ENCODE data around the gene RAP1B.

DNA sequence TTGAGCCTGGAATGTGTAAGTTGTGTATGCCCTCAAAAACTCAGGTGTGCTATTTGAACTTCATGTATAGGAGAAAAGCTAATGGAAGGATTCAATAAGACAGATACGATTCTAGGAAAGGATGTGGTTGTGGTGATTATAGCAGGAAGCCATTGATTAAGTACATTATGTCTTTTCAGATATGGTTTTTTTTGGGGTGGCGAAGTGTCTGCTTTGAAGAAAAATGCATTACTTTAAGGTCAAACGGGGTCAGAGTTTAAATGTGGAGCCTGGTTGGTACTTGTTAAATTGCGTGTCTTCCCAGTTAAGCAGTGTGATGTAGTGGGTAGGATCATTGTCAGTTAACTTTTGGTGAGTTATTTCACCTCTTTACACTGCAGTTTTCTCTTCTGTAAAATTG lies 63.1 kb downstream of the RAP1B start:
- no peak for TF ChIP-seq ESRRA (CRISPR knock-in tag; IDR thresholded peaks at IDR 0.05; ENCODE audit: borderline replicate concordance)
- TF ChIP-seq, protein P1, sequence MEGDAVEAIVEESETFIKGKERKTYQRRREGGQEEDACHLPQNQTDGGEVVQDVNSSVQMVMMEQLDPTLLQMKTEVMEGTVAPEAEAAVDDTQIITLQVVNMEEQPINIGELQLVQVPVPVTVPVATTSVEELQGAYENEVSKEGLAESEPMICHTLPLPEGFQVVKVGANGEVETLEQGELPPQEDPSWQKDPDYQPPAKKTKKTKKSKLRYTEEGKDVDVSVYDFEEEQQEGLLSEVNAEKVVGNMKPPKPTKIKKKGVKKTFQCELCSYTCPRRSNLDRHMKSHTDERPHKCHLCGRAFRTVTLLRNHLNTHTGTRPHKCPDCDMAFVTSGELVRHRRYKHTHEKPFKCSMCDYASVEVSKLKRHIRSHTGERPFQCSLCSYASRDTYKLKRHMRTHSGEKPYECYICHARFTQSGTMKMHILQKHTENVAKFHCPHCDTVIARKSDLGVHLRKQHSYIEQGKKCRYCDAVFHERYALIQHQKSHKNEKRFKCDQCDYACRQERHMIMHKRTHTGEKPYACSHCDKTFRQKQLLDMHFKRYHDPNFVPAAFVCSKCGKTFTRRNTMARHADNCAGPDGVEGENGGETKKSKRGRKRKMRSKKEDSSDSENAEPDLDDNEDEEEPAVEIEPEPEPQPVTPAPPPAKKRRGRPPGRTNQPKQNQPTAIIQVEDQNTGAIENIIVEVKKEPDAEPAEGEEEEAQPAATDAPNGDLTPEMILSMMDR (IDR thresholded peaks at IDR 0.05): no peak
- no peak for TF ChIP-seq MYBL2 (CRISPR knock-in tag; IDR thresholded peaks at IDR 0.05)
- TF ChIP-seq GTF2I (CRISPR knock-in tag; conservative IDR thresholded peaks at IDR 0.05): no peak
- TF ChIP-seq, protein P2, sequence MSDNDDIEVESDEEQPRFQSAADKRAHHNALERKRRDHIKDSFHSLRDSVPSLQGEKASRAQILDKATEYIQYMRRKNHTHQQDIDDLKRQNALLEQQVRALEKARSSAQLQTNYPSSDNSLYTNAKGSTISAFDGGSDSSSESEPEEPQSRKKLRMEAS (CRISPR knock-in tag; IDR thresholded peaks at IDR 0.05): no peak
- TF ChIP-seq, protein P3, sequence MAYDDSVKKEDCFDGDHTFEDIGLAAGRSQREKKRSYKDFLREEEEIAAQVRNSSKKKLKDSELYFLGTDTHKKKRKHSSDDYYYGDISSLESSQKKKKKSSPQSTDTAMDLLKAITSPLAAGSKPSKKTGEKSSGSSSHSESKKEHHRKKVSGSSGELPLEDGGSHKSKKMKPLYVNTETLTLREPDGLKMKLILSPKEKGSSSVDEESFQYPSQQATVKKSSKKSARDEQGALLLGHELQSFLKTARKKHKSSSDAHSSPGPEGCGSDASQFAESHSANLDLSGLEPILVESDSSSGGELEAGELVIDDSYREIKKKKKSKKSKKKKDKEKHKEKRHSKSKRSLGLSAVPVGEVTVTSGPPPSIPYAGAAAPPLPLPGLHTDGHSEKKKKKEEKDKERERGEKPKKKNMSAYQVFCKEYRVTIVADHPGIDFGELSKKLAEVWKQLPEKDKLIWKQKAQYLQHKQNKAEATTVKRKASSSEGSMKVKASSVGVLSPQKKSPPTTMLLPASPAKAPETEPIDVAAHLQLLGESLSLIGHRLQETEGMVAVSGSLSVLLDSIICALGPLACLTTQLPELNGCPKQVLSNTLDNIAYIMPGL (CRISPR knock-in tag; IDR thresholded peaks at IDR 0.05): no peak
- no peak for TF ChIP-seq ETV6 (CRISPR knock-in tag; IDR thresholded peaks at IDR 0.05)
- TF ChIP-seq, protein P4, sequence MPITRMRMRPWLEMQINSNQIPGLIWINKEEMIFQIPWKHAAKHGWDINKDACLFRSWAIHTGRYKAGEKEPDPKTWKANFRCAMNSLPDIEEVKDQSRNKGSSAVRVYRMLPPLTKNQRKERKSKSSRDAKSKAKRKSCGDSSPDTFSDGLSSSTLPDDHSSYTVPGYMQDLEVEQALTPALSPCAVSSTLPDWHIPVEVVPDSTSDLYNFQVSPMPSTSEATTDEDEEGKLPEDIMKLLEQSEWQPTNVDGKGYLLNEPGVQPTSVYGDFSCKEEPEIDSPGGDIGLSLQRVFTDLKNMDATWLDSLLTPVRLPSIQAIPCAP (CRISPR knock-in tag; IDR thresholded peaks at IDR 0.05): no peak
- TF ChIP-seq FOXP4 (CRISPR knock-in tag; IDR thresholded peaks at IDR 0.05): no peak
- no peak for TF ChIP-seq RELA (CRISPR knock-in tag; IDR thresholded peaks at IDR 0.05; ENCODE audit: borderline replicate concordance)
- TF ChIP-seq JAZF1 (CRISPR knock-in tag; IDR thresholded peaks at IDR 0.05): no peak
